GM20000 (cell line): ENCODE data around the gene XRCC3.

Source experiments
- DNase-seq: peaks from one replicate; pipeline ENCODE4 v3.0.0; 2012; ENCODE audit warnings: low spot score
- CTCF ChIP-seq: IDR thresholded peaks from 2 replicates; pipeline ENCODE4 v1.5.1; 2012; ENCODE audit warnings: mild to moderate bottlenecking, control low read depth; ENCODE audit errors: extremely low read depth, missing control alignments

The XRCC3 gene

GRCh38 chr14:103709814-103710213 lies 5.4 kb downstream of the XRCC3 start:
- no peak for DNase-seq
- TF ChIP-seq CTCF: no peak

- TF ChIP-seq CTCF: no peak
- DNase-seq: no peak
These were observed 6.5 kb downstream of the XRCC3 start for GRCh38 chr14:103708750-103709187.

GRCh38 chr14:103707329-103708263 lies 7.7 kb downstream of the XRCC3 start:
- no peak for TF ChIP-seq CTCF
- DNase-seq: no peak

- no peak for TF ChIP-seq CTCF
- DNase-seq: no peak
These were observed 8.5 kb downstream of the XRCC3 start for GRCh38 chr14:103706551-103707328.

- no peak for TF ChIP-seq CTCF
- no peak for DNase-seq
These were observed 9.6 kb downstream of the XRCC3 start for GRCh38 chr14:103705504-103706284.

- no peak for TF ChIP-seq CTCF
- DNase-seq: no peak
These were observed 10.1 kb downstream of the XRCC3 start for GRCh38 chr14:103705118-103705503.
